GM23338 (cell line): ENCODE results near the gene MGAT4B. TPM values are rescaled to one million over a fixed set of nuclear protein-coding genes. Genes with fewer than 3 reads are reported as not detected.

ENCODE experiments used
- ATAC-seq: fragments of 200-7000 bp; cut with Tn5 transposase; 3 replicates; pipeline ENCODE4 v1.9.1; 2020
- DNase-seq: peaks from one replicate; pipeline ENCODE4 v3.0.0-alpha.2; 2015; ENCODE audit warnings: low spot score
- H2AFZ ChIP-seq: fragments of 200-600 bp; sonication (generic); 2 replicates; pipeline ENCODE4 v1.8.0; 2016; ENCODE audit warnings: antibody characterized with exemption, mild to moderate bottlenecking, moderate library complexity
- H3F3A ChIP-seq: fragments of 200-600 bp; sonication (generic); replicated peaks from 2 replicates; pipeline ENCODE4 v1.8.0; 2017; ENCODE audit warnings: antibody characterized with exemption, mixed run types, low read depth
- H3K27ac ChIP-seq: fragments of 200-600 bp; sonication (generic); 2 replicates; pipeline ENCODE4 v1.6.1; 2016; ENCODE audit warnings: low read depth
- H3K27me3 ChIP-seq: fragments of 200-600 bp; sonication (generic); 2 replicates; pipeline ENCODE4 v1.8.0; 2016; ENCODE audit warnings: mild to moderate bottlenecking, mixed run types, moderate library complexity; ENCODE audit not compliant: insufficient read depth
- H3K36me3 ChIP-seq: fragments of 200-600 bp; sonication (generic); 2 replicates; pipeline ENCODE4 v1.8.0; 2016; ENCODE audit warnings: mild to moderate bottlenecking; ENCODE audit not compliant: insufficient read depth
- H3K4me1 ChIP-seq: fragments of 200-600 bp; sonication (generic); 2 replicates; pipeline ENCODE4 v1.8.0; 2016; ENCODE audit warnings: mild to moderate bottlenecking, moderate library complexity; ENCODE audit not compliant: insufficient read depth
- H3K4me2 ChIP-seq: fragments of 200-600 bp; sonication (generic); 2 replicates; pipeline ENCODE4 v1.7.1; 2017; ENCODE audit warnings: mixed run types
- H3K4me3 ChIP-seq: fragments of 200-600 bp; sonication (generic); 2 replicates; pipeline ENCODE4 v1.6.1; 2016; ENCODE audit warnings: mixed run types
- H3K79me2 ChIP-seq: fragments of 200-600 bp; sonication (generic); replicated peaks from 2 replicates; pipeline ENCODE4 v1.8.0; 2017; ENCODE audit warnings: mild to moderate bottlenecking; ENCODE audit not compliant: insufficient read depth
- H3K9me2 ChIP-seq: fragments of 200-600 bp; sonication (generic); 2 replicates; pipeline ENCODE4 v1.8.0; 2017; ENCODE audit not compliant: insufficient read depth
- H4K20me1 ChIP-seq: fragments of 200-600 bp; sonication (generic); replicated peaks from 2 replicates; pipeline ENCODE4 v1.8.0; 2017; ENCODE audit warnings: mild to moderate bottlenecking; ENCODE audit not compliant: insufficient read depth
- H3K27ac Mint-ChIP-seq: 2 replicates; pipeline ENCODE4 v1.8.0; 2020; ENCODE audit warnings: inconsistent platforms, mild to moderate bottlenecking, moderate library complexity, mixed read lengths
- H3K27me3 Mint-ChIP-seq: 3 replicates; pipeline ENCODE4 v1.8.0; 2022; ENCODE audit warnings: low read depth, mild to moderate bottlenecking, moderate library complexity, mixed read lengths, inconsistent platforms; ENCODE audit not compliant: insufficient read depth, poor library complexity
- H3K36me3 Mint-ChIP-seq: 3 replicates; pipeline ENCODE4 v1.8.0; 2021; ENCODE audit warnings: low read depth, mild to moderate bottlenecking, inconsistent platforms, moderate library complexity, mixed read lengths
- H3K4me1 Mint-ChIP-seq: 3 replicates; pipeline ENCODE4 v1.8.0; 2020; ENCODE audit warnings: mild to moderate bottlenecking, inconsistent platforms, mixed read lengths
- H3K4me3 Mint-ChIP-seq: 3 replicates; pipeline ENCODE4 v1.8.0; 2021; ENCODE audit warnings: moderate library complexity, mild to moderate bottlenecking, inconsistent platforms, mixed read lengths
- H3K9me3 Mint-ChIP-seq: 3 replicates; pipeline ENCODE4 v1.8.0; 2020; ENCODE audit warnings: moderate library complexity, mild to moderate bottlenecking, inconsistent platforms, mixed read lengths
- CREB1 ChIP-seq: fragments of 250-450 bp; sonication (Bioruptor Pico); IDR thresholded peaks from 2 replicates; pipeline ENCODE4 v1.5.0; 2020; ENCODE audit warnings: low read depth, mild to moderate bottlenecking, moderate library complexity
- CTCF ChIP-seq, 2 experiments: fragments of 200-600 bp in 1 of 2; sonication (generic) in 1 of 2; conservative IDR thresholded peaks; 2 replicates each; pipeline versions ENCODE4 v1.5.1 to v1.6.1; 2016 to 2017; ENCODE audit warnings: antibody characterized with exemption in 2 of 2, low read depth in 2 of 2, mild to moderate bottlenecking in 2 of 2, moderate library complexity in 1 of 2
- ETS1 ChIP-seq: IDR thresholded peaks from 2 replicates; pipeline ENCODE4 v1.6.1; 2016; ENCODE audit warnings: antibody characterized with exemption
- EZH2phosphoT487 ChIP-seq: fragments of 200-600 bp; sonication (generic); IDR thresholded peaks from one replicate; pipeline ENCODE4 v1.8.1; 2018; ENCODE audit warnings: antibody characterized with exemption; ENCODE audit not compliant: unreplicated experiment
- JUNB ChIP-seq: IDR thresholded peaks from one replicate; pipeline ENCODE4 v1.6.1; 2016; ENCODE audit warnings: antibody characterized with exemption; ENCODE audit not compliant: unreplicated experiment
- POLR2AphosphoS5 ChIP-seq: IDR thresholded peaks from 2 replicates; pipeline ENCODE4 v1.6.1; 2016; ENCODE audit warnings: antibody characterized with exemption, low read depth
- REST ChIP-seq: IDR thresholded peaks from one replicate; pipeline ENCODE4 v1.6.1; 2018; ENCODE audit warnings: antibody characterized with exemption; ENCODE audit not compliant: unreplicated experiment
- ZNF462 ChIP-seq: fragments of 250-450 bp; sonication (Bioruptor Pico); IDR thresholded peaks from 2 replicates; pipeline ENCODE4 v1.5.0; 2020; ENCODE audit warnings: mild to moderate bottlenecking, moderate library complexity
- polyA plus RNA-seq: library from polyadenylated mRNA; unstranded; fragments of >200 nt; fragmentation: Nextera tagmentation; extraction: Ambion mirVana; gene quantifications from 2 replicates; pipeline ENCODE4 v1.2.1, GENCODE V29; 2016
- total RNA-seq: library from RNA; depleted of rRNA; stranded (reverse); fragments of >200 nt; shearing (Covaris generic); gene quantifications from 2 replicates; pipeline ENCODE4 v1.2.3, GENCODE V29; 2014

The MGAT4B gene
- total and polyA plus RNA-seq, 2 experiments from 2014 or later: 32.3 to 101 TPM

- Mint-ChIP-seq H3K9me3 (no peaks in the 10 kb centered on the region), H3K36me3 (peaks cover 26% of the 10 kb centered on the region), H3K27me3 (peaks cover 41% of the 10 kb centered on the region), H3K4me1 (peaks cover 34% of the 10 kb centered on the region), H3K4me3 (peak overlapping the region; percentile 68), H3K27ac (no peak overlapping the region)
- H3K79me2 ChIP-seq: peaks cover 9% of the 10 kb centered on the region
- peaks cover 12% of the 10 kb centered on the region; the same call in 1 of the 2 replicates for H3K27me3 ChIP-seq
- peak; percentile 58 for DNase-seq
- peak overlapping the region; percentile 57 for H3K4me3 ChIP-seq
- no peaks in the 10 kb centered on the region for H3K9me2 ChIP-seq
- H3F3A ChIP-seq: peaks cover 26% of the 10 kb centered on the region
- H4K20me1 ChIP-seq: peaks cover 2% of the 10 kb centered on the region
- TF ChIP-seq EZH2phosphoT487 (no peak), POLR2AphosphoS5 (peak; percentile 33; the same call in 1 of the 2 replicates), ETS1 (no peak), JUNB (no peak), CTCF (conservative IDR thresholded peaks at IDR 0.05; ENCODE audit: low read depth in 2 of 2) (peak in 1 of 2 experiments; percentile 45; a peak in 2 of 4 replicates), REST (no peak)
- H3K4me2 ChIP-seq: peak overlapping the region; percentile 84
- ATAC-seq: peak; percentile 1
- 0 out of 2 replicates have a peak overlapping the region, but pooled peaks have one; percentile 32 for H2AFZ ChIP-seq
- no peak overlapping the region for H3K27ac ChIP-seq
- H3K36me3 ChIP-seq: peaks cover 5% of the 10 kb centered on the region; the same call in 1 of the 2 replicates
- H3K4me1 ChIP-seq: peaks cover 34% of the 10 kb centered on the region
These were observed 10.3 kb upstream of the MGAT4B start for GRCh38 chr5:179816796-179817469.

GRCh38 chr5:179816401-179816795, 9.7 kb upstream of the MGAT4B start:
- no peak overlapping the region for H3K27ac ChIP-seq
- H3K9me3 Mint-ChIP-seq: no peaks in the 10 kb centered on the region
- H3K27ac Mint-ChIP-seq: no peak overlapping the region
- H3K9me2 ChIP-seq: no peaks in the 10 kb centered on the region
- H3K27me3 ChIP-seq: peaks cover 12% of the 10 kb centered on the region; the same call in 1 of the 2 replicates
- H3K4me3 Mint-ChIP-seq: peak overlapping the region; percentile 68
- ATAC-seq: peak; percentile 2
- H3K36me3 Mint-ChIP-seq: peaks cover 28% of the 10 kb centered on the region
- peaks cover 3% of the 10 kb centered on the region; the same call in 1 of the 2 replicates for H3K79me2 ChIP-seq
- DNase-seq: peak; percentile 74
- no peak for TF ChIP-seq ZNF462
- no peak for TF ChIP-seq CREB1 (CRISPR knock-in tag)
- no peak overlapping the region for H2AFZ ChIP-seq
- H3K27me3 Mint-ChIP-seq: peaks cover 37% of the 10 kb centered on the region
- peaks cover 28% of the 10 kb centered on the region for H3F3A ChIP-seq
- peak overlapping the region; percentile 84 for H3K4me2 ChIP-seq
- H3K4me3 ChIP-seq: peak overlapping the region; percentile 57
- H3K4me1 Mint-ChIP-seq: peaks cover 33% of the 10 kb centered on the region
- H3K4me1 ChIP-seq: peaks cover 33% of the 10 kb centered on the region
- no peaks in the 10 kb centered on the region for H4K20me1 ChIP-seq
- peaks cover 5% of the 10 kb centered on the region; the same call in 1 of the 2 replicates for H3K36me3 ChIP-seq
